GM19099 (cell line): ENCODE measurements around the gene CMTM6.

Source experiments
- POLR2A ChIP-seq: IDR thresholded peaks from 3 replicates; pipeline ENCODE4 v1.6.1; 2011; ENCODE audit warnings: low read depth; ENCODE audit not compliant: insufficient read length; ENCODE audit errors: extremely low read depth

The CMTM6 gene

DNA sequence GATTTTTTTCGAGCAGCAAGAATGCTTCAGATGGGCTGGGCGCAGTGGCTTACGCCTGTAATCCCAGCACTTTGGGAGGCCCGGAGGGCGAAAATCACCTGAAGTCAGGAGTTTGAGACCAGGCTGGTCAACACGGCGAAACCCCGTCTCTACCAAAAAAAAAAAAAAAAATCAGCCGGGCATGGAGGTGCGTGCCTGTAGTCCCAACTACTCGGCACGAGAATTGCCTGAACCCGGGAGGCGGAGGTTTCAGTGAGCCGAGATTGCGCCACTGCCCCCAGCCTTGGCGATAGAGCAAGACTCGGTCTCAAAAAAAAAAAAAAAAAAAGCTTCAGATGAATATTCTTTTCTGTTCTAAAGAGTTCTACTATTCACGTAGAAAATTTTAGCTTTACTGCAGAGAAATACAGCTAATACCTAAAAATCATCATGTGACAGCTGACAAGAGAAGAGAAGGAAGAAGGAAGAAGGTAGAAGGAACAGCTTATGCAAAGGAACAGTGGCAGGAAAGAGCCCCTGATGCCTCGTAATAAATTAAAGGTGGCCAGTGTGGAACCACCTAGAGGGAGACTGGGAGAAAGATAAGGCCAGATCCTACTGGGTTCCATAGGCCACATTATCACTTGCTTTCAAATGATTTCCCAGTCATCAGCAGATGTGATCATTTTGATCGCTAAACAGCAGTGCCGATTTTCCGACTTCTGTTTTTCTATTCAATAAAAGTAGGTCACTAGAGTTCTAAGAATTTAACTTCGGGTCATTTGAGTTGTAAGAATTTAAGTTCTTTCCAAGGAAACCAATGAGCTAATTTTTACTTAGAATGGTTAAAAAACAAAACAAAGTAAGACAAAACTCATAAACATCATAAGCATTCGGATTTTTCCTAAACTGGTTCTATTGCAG lies 1.5 kb downstream of the CMTM6 start:
- no peak for TF ChIP-seq POLR2A

GRCh38 chr3:32500231-32500630 lies 2.4 kb downstream of the CMTM6 start:
- TF ChIP-seq POLR2A = no peak

DNA sequence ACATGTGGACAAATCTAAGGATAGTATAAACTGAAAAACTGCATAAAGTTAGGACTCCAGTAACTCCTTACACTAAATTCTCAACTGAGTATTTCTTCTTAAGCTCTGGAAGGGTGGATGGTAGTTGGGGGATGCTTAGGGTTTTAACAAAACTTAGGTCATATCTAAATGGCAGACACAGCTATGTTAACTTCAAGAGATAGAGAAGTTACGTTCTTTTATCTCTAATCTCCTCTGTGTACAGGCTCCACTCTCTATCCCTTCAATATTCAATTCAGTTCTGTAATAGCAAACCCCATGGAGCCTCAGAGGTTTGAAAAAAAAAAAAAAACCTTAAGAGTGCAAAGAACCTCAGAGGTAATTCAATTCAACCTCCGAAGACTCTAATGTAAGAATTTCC lies 3.1 kb downstream of the CMTM6 start:
- no peak for TF ChIP-seq POLR2A

GRCh38 chr3:32498992-32499391 lies 3.7 kb downstream of the CMTM6 start:
- no peak for TF ChIP-seq POLR2A

- no peak for TF ChIP-seq POLR2A
Observed at GRCh38 chr3:32498252-32498651, 4.4 kb downstream of the CMTM6 start.

GRCh38 chr3:32495609-32496008 lies 7.0 kb downstream of the CMTM6 start:
- no peak for TF ChIP-seq POLR2A

GRCh38 chr3:32495085-32495484 lies 7.6 kb downstream of the CMTM6 start:
- TF ChIP-seq POLR2A = no peak

- TF ChIP-seq POLR2A = no peak
Observed at GRCh38 chr3:32493437-32494414, 8.9 kb downstream of the CMTM6 start.

DNA sequence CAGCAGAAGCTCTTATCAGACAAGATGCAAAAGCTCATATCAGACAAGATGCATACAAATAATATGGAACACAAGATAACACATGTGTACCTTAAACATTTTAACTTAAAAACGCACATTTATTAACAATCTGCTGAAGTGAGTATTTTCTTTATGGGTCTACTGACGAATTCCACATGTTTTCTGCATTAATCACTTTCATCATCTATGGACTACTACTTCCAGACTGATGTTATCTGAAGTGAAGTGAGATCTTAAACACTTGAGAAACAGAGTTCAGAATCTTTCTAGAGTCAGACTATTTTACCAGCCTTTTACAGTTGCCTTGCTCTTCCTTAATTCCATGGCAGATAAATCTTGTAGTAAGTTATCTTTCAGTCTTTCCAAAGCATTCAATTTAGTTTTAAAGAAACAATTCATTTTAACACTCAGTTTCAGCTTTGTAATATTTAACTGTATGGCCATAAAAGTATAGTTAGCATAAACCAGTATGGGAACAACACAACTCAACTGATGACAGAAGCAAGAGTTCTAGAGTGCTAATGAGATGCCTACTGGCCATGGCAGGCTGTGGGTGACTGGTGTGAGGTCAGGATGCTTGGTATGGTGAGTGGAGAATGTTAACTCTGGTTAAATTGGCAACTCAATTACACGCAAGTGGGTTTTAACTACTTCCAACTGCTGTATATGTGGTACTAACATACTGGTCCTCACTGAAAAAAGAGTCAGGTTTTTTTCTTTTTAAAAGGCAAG lies 9.8 kb downstream of the CMTM6 start:
- no peak for TF ChIP-seq POLR2A

- TF ChIP-seq POLR2A = no peak
Observed at GRCh38 chr3:32488474-32489008, 14.1 kb downstream of the CMTM6 start.

GRCh38 chr3:32487781-32488473 lies 14.7 kb downstream of the CMTM6 start:
- TF ChIP-seq POLR2A = no peak

DNA sequence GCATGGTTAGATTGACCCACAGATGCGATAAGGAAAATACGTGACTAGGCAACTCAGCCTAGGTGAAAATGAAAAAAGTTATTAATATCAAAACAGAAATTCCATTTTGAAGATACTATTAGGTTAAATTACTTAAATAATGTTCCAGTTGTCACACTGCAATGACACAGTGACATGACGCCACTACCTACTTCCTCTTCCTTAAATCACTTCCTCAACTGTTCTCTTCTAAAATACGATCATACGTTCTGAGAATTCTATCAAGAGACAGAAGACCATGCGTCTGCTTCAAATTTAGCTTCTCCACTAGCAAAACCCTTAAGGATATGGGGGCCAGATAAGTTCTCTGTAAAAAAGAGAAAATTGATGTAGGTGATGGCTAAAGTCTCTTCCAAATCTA lies 18.2 kb downstream of the CMTM6 start:
- TF ChIP-seq POLR2A = no peak

- TF ChIP-seq POLR2A = no peak
Observed at GRCh38 chr3:32483772-32484171, 18.9 kb downstream of the CMTM6 start.

- TF ChIP-seq POLR2A = no peak
Observed at GRCh38 chr3:32482693-32483092, 20.0 kb downstream of the CMTM6 start.
